GM12878 (cell line): ENCODE data around the gene GPT2. TPM values are rescaled to one million over a fixed set of nuclear protein-coding genes. Genes with fewer than 3 reads are reported as not detected.

Source experiments
- ATAC-seq: fragments of 200-7000 bp; cut with Tn5 transposase; 3 replicates; pipeline ENCODE4 v1.9.1; 2020; ENCODE audit warnings: mild to moderate bottlenecking, moderate library complexity
- BruUV-seq: library from RNA; stranded (reverse); fragments of 400-500 nt; replicated peaks from 2 replicates; lab custom pipeline; 2021; lab: Mats Ljungman, UMichigan
- CTCF ChIA-PET: fragments of 300-600 bp; sonication (Branson Sonifier 250); formaldehyde crosslinking; extraction: SDS; loops from one replicate; lab custom pipeline; 2021; ENCODE audit warnings: inconsistent platforms; lab: Yijun Ruan, JAX
- POLR2A ChIA-PET: fragments of 350-600 bp; formaldehyde crosslinking; extraction: SDS; loops from one replicate; lab custom pipeline; 2021; ENCODE audit warnings: inconsistent platforms; lab: Charles Lee
- RAD21 ChIA-PET: fragments of 300-600 bp; sonication (Branson Sonifier 250); formaldehyde crosslinking; loops from one replicate; lab custom pipeline; 2023; ENCODE audit warnings: antibody characterized with exemption; ENCODE audit not compliant: unreplicated experiment; lab: Charles Lee
- SMC1A ChIA-PET: fragments of 300-600 bp; sonication (Branson Sonifier 250); formaldehyde crosslinking; loops from one replicate; lab custom pipeline; 2023; ENCODE audit not compliant: unreplicated experiment, uncharacterized antibody; lab: Charles Lee
- DNase-seq: peaks from one replicate; pipeline ENCODE4 v3.0.0-alpha.2; 2011; ENCODE audit warnings: low read depth, low spot score
- FAIRE-seq: peaks from 3 replicates; lab custom pipeline; 2011; peaks lifted over from hg19 to GRCh38; lab: Jason Lieb, UNC
- H2AFZ ChIP-seq: 2 replicates; pipeline ENCODE4 v1.6.0; 2011; ENCODE audit warnings: low read depth, low read length, control low read depth; ENCODE audit not compliant: control insufficient read depth
- H3K27ac ChIP-seq: 2 replicates; pipeline ENCODE4 v1.5.1; 2011; ENCODE audit warnings: control low read depth; ENCODE audit not compliant: control insufficient read depth, insufficient read depth
- H3K27me3 ChIP-seq, 2 experiments: replicated peaks in 1 of 2; 2 replicates each; pipeline versions ENCODE4 v1.6.0 to v1.6.1; 2011; ENCODE audit warnings: low read length in 1 of 2; ENCODE audit not compliant: control insufficient read depth in 2 of 2, insufficient read depth in 2 of 2
- H3K36me3 ChIP-seq, 2 experiments: 2 replicates each; pipeline ENCODE4 v1.5.1; 2011; ENCODE audit warnings: low read length in 1 of 2; ENCODE audit not compliant: control insufficient read depth in 2 of 2, insufficient read depth in 2 of 2
- H3K4me1 ChIP-seq: 2 replicates; pipeline ENCODE4 v1.6.1; 2011; ENCODE audit warnings: mild to moderate bottlenecking, low read length, moderate library complexity, mixed read lengths; ENCODE audit not compliant: control insufficient read depth, insufficient read depth
- H3K4me2 ChIP-seq: 2 replicates; pipeline ENCODE4 v1.6.0; 2011; ENCODE audit warnings: control low read depth; ENCODE audit not compliant: control insufficient read depth, insufficient read depth
- H3K4me3 ChIP-seq: fragments of 200-600 bp; sonication (generic); 2 replicates; pipeline ENCODE4 v1.5.1; 2016
- H3K79me2 ChIP-seq: 2 replicates; pipeline ENCODE4 v1.6.0; 2011; ENCODE audit warnings: low read length; ENCODE audit not compliant: control insufficient read depth, insufficient read depth
- H3K9ac ChIP-seq: 2 replicates; pipeline ENCODE4 v1.8.0; 2011; ENCODE audit warnings: low read length, control low read depth, mixed read lengths; ENCODE audit not compliant: control insufficient read depth, insufficient read depth
- H3K9me3 ChIP-seq: replicated peaks from 3 replicates; pipeline ENCODE4 v1.5.1; 2011; ENCODE audit warnings: mild to moderate bottlenecking, low read length; ENCODE audit not compliant: control insufficient read depth, insufficient read depth
- H4K20me1 ChIP-seq: 2 replicates; pipeline ENCODE4 v1.6.0; 2011; ENCODE audit not compliant: control insufficient read depth, insufficient read depth
- ELK1 ChIP-seq: IDR thresholded peaks from 2 replicates; pipeline ENCODE4 v1.6.1; 2012; ENCODE audit warnings: low read depth, low read length, improper control_type of control experiment
- JUND ChIP-seq: IDR thresholded peaks from 2 replicates; pipeline ENCODE4 v1.6.1; 2012; ENCODE audit warnings: low read depth, mild to moderate bottlenecking, low read length, improper control_type of control experiment, moderate library complexity
- MAX ChIP-seq: IDR thresholded peaks from 2 replicates; pipeline ENCODE4 v1.6.1; 2012; ENCODE audit warnings: low read depth, low read length, improper control_type of control experiment
- NFYA ChIP-seq: IDR thresholded peaks from 2 replicates; pipeline ENCODE4 v1.6.1; 2011; ENCODE audit warnings: low read depth, mild to moderate bottlenecking, low read length, improper control_type of control experiment, borderline replicate concordance
- NR2C1 ChIP-seq: fragments of 450-650 bp; IDR thresholded peaks from 2 replicates; pipeline ENCODE4 v1.6.1; 2017; ENCODE audit warnings: antibody characterized with exemption, mild to moderate bottlenecking, moderate library complexity
- SPI1 ChIP-seq: IDR thresholded peaks from 2 replicates; pipeline ENCODE4 v1.6.1; 2011; ENCODE audit warnings: low read depth, mild to moderate bottlenecking, low read length, moderate library complexity, borderline replicate concordance; ENCODE audit not compliant: insufficient read depth
- TARDBP ChIP-seq: IDR thresholded peaks from 2 replicates; pipeline ENCODE4 v1.6.1; 2016; ENCODE audit warnings: borderline replicate concordance
- WRNIP1 ChIP-seq: IDR thresholded peaks from 2 replicates; pipeline ENCODE4 v1.6.1; 2011; ENCODE audit warnings: low read depth, low read length, improper control_type of control experiment, borderline replicate concordance
- WGBS: methylation state at CpG from one replicate; pipeline ENCODE4 v1.1.6; 2016; ENCODE audit warnings: low lambda C conversion rate; ENCODE audit not compliant: insufficient replicate concordance, insufficient coverage; ENCODE audit errors: missing lambda C conversion rate; 5-methylcytosine and 5-hydroxymethylcytosine counted together
- in situ Hi-C: fragments of 300-500 bp; cut with MboI; formaldehyde crosslinking; loops from 9 replicates; pipeline ENCODE4 v1.14.3; 2018; ENCODE audit warnings: mixed read lengths
- intact Hi-C: fragments of 100-400 bp; cut with micrococcal nuclease; formaldehyde crosslinking; loops from one replicate; pipeline ENCODE4 v1.14.2; 2022; ENCODE audit not compliant: unreplicated experiment
- polyA plus RNA-seq, 11 experiments: library from polyadenylated mRNA; depleted of rRNA in 4 of 11; unstranded in 6 of 11; stranded (reverse) in 5 of 11; fragments of >200 nt; fragmentation: Nextera tagmentation in 4 of 11; fragmentation: Illumina TruSeq in 1 of 11; extraction: Ambion mirVana in 4 of 11; extraction: Trizol in 1 of 11; gene quantifications; 1 replicate in 1 of 11; 2 replicates in 10 of 11; pipeline versions ENCODE4 v1.2.1 to v1.2.3, GENCODE V29; 2011 to 2016; ENCODE audit warnings: inconsistent platforms in 2 of 11, missing spikeins in 2 of 11, low read depth in 1 of 11
- total RNA-seq, 4 experiments: library from RNA; depleted of rRNA in 3 of 4; stranded (reverse); fragments of >200 nt in 3 of 4; fragmentation: Illumina TruSeq in 1 of 4; extraction: Trizol in 1 of 4; gene quantifications; 2 replicates each; pipeline versions ENCODE4 v1.2.1 to v1.2.3, GENCODE V29; 2013 to 2021

The GPT2 gene
- total and polyA plus RNA-seq, 10 of the 15 experiments (the other 5 are each of a cell fraction or from before 2014, with no cell fraction given) = 0.45 to 9.9 (median 4.3) TPM

- ChIA-PET RAD21 (interaction anchor here (1.0 kb wide), 1 partner anchor 23 kb away, joined by 3 read pairs; no protein-coding TSS in a partner anchor), POLR2A (interaction anchor here (0.8 kb wide), 1 partner anchor 9 kb away, joined by 4 read pairs; no protein-coding TSS in a partner anchor), CTCF (interaction anchor here (0.6 to 1.0 kb wide), 3 partner anchors 48 to 206 kb away, joined by 3 read pairs; no protein-coding TSS in a partner anchor), SMC1A (interaction anchor here (0.7 to 2.2 kb wide), 4 partner anchors 10 to 1193 kb away, joined by 4 to 19 read pairs (median 6); no protein-coding TSS in a partner anchor)
- DNase-seq = no peak
- peak overlapping the region; percentile 5; the same call in 1 of the 2 replicates for H3K4me3 ChIP-seq
- FAIRE-seq = no peak
- 88% methylated on average over 7 of the region's 7 CpGs for WGBS
- H3K36me3 ChIP-seq = peaks cover 5 to 26% of the 10 kb centered on the region in 2 experiments
- no peak overlapping the region for H2AFZ ChIP-seq
- in situ Hi-C loops = no loop called here
- H3K4me1 ChIP-seq = peaks cover 14% of the 10 kb centered on the region
- peaks cover 67% of the 10 kb centered on the region for H3K79me2 ChIP-seq
- peak overlapping the region; percentile 91 for H3K4me2 ChIP-seq
- ATAC-seq = no peak
- intact Hi-C loops = loop anchor here (5.0 kb wide), 1 partner anchor 171 kb away; the partner anchor contains the start of gene NETO2
- H4K20me1 ChIP-seq = no peaks in the 10 kb centered on the region
- no peaks in the 10 kb centered on the region for H3K27me3 ChIP-seq
- no peak overlapping the region for H3K27ac ChIP-seq
- BruUV-seq = no TSS peak
- TF ChIP-seq TARDBP (no peak), ELK1 (no peak), NR2C1 (no peak), SPI1 (no peak), WRNIP1 (no peak), MAX (no peak), JUND (no peak), NFYA (no peak)
- H3K9me3 ChIP-seq = no peaks in the 10 kb centered on the region
- no peak overlapping the region for H3K9ac ChIP-seq
Observed at GRCh38 chr16:46971271-46971670, 87.1 kb downstream of the GPT2 start.
